ENCODE data around the gene MPIG6B.
A peak's percentile ranks its signal among the peaks of the same experiment; 100 is the strongest.
"Not testable (repeated sequence)": the region's sequence is repeated elsewhere in the genome, so short reads cannot be mapped to it uniquely, and the experiment has no call there.

MPIG6B gene

DNA sequence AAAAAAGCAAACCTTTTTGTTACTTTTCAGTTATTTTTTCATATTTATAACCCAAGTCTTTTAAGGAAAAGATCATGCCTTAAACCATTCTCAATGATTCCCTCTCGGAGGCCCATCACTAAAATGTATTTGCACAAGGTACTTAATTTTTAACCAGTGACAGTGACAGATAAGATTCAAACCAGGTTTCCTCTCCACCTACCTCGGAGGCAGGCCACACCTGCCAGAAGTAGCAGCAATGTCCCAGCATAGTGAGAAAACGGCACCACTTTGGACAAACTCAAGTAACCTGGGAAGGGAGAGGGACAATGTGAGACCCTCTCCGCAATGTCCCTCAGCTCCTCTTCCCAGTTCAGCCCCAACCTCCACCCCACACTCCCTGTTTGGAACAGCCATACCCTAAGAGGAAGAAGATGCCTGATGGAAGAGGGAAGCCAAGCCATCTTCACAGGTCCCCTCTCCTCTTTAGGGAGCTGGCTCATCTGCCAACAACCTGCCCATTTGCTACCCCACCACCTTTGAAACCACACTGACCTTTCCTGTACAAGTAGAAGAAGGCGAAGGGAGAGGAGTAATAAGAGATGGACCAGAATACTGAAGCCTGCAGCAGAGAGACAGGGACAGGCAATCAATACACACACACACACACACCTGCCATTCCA, 22.3 kb upstream of the MPIG6B start:
- H3K4me3 ChIP-seq, result no peak overlapping the region
- H4K20me1 ChIP-seq, result peaks cover 14% of the 10 kb centered on the region
- H3K9ac ChIP-seq, result no peak overlapping the region
- H3K36me3 ChIP-seq, result peaks cover 50% of the 10 kb centered on the region
- H3K27me3 ChIP-seq, result no peaks in the 10 kb centered on the region
- peaks cover 31% of the 10 kb centered on the region for H3K4me1 ChIP-seq
- no peak overlapping the region for H3K27ac ChIP-seq
- peak overlapping the region; percentile 91 for H3K4me2 ChIP-seq
- no peaks in the 10 kb centered on the region for H3K9me3 ChIP-seq
- TF ChIP-seq Cebpa-rat (IDR thresholded peaks at IDR 0.05), result no peak

DNA sequence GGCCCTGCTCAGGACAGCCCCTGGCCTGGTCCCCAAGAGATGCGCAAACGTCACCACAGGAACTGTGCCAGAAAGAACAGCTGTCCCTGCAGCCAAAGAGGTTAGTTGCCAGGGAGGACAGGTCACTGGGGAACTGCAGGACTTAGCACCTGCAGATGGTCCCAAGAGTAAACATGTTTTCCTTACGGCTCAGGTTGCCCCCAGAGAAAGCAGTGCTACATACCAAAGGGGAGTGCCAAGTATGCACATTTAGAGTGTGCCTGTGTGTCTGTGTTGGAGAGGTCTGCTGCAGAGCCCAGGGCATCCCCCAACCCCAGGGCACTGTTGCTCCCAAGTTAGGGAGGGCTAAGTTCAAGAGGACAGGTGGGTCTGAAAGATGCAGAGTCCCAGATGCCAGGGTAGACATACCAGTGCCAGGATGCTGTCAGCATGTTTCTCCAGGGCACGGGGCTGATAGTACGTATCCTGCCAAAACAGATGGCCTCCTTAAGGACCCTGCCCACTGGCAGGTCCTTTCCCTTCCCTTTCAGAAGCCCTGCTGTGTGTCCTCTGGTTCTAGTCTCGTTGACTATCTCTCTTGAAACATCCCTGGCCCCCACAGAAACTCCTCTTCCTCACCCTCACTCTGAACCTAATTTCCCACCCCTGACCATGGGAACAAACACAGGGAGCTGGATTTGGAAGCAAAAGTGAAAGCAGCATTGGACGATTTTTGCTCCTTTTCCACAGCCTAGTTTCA, 21.3 kb upstream of the MPIG6B start:
- Histone ChIP-seq H3K4me3 (peak overlapping the region; percentile 83), H3K27ac (peak overlapping the region; percentile 91), H3K36me3 (peaks cover 40% of the 10 kb centered on the region), H3K9ac (peak overlapping the region; percentile 92), H3K4me2 (peak overlapping the region; percentile 91), H3K9me3 (no peaks in the 10 kb centered on the region), H3K27me3 (no peaks in the 10 kb centered on the region), H3K4me1 (peaks cover 36% of the 10 kb centered on the region), H4K20me1 (peaks cover 12% of the 10 kb centered on the region)
- TF ChIP-seq Cebpa-rat (IDR thresholded peaks at IDR 0.05), result no peak

- H3K4me1 ChIP-seq, result peaks cover 42% of the 10 kb centered on the region
Measured at GRCh38 chr6:31702405-31702818, 20.8 kb upstream of the MPIG6B start.

GRCh38 chr6:31702819-31703716, 20.1 kb upstream of the MPIG6B start, which contains the start of gene ABHD16A:
Gene ABHD16A (minus strand): TSS chr6:31703324. CDS start chr6:31703281, 43 bp downstream.
- peak within 1 kb of the TSS; percentile 91 for H3K27ac ChIP-seq
- peaks cover 45% of the 10 kb centered on the region for H3K4me1 ChIP-seq
- H3K9me3 ChIP-seq, result no peaks in the 10 kb centered on the region
- peak; percentile 100 for TF ChIP-seq Cebpa-rat (IDR thresholded peaks at IDR 0.05)
- H3K9ac ChIP-seq, result peak within 1 kb of the TSS; percentile 92
- H4K20me1 ChIP-seq, result peaks cover 10% of the 10 kb centered on the region
- no peaks in the 10 kb centered on the region for H3K27me3 ChIP-seq
- H3K4me3 ChIP-seq, result peak within 1 kb of the TSS; percentile 83
- H3K36me3 ChIP-seq, result peaks cover 30% of the 10 kb centered on the region
- peak within 1 kb of the TSS; percentile 91 for H3K4me2 ChIP-seq

More at GRCh38 chr6:31702405-31702818, 20.8 kb upstream of the MPIG6B start:
- peak overlapping the region; percentile 91 for H3K27ac ChIP-seq
- peak overlapping the region; percentile 83 for H3K4me3 ChIP-seq
- no peaks in the 10 kb centered on the region for H3K9me3 ChIP-seq
- no peaks in the 10 kb centered on the region for H3K27me3 ChIP-seq
- TF ChIP-seq Cebpa-rat (IDR thresholded peaks at IDR 0.05), result no peak
- H3K36me3 ChIP-seq, result peaks cover 35% of the 10 kb centered on the region
- peaks cover 10% of the 10 kb centered on the region for H4K20me1 ChIP-seq
- peak overlapping the region; percentile 92 for H3K9ac ChIP-seq
- H3K4me2 ChIP-seq, result peak overlapping the region; percentile 91

- H3K27ac ChIP-seq, result no peak overlapping the region
Measured at GRCh38 chr6:31705931-31706330, 17.2 kb upstream of the MPIG6B start.

DNA sequence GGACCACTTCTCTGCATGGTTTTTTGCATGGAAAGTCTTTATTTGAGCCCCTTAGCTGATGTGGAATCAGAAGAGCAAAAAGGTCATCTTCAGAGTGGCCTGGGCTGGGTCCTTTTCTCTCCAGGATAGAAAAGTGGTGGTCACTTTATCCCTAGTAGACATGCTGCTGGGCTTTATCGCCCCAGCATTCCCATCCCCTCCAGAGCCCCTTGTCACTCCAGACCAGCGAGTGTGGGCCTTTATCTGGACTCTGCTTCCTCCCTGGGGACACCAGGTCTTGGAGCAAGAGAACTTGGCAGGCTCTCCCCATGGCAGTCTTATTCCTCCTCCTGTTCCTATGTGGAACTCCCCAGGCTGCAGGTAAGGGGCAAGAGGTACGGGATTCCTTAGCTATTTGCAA, 16.6 kb upstream of the MPIG6B start, which contains the start of gene LY6G6F:
LY6G6F (plus strand) TSS at position 268 of the 400 bp plus-strand sequence; CDS start at position 309, 41 bp downstream.
- H3K4me2 ChIP-seq, result peak within 1 kb of the TSS; percentile 33
- TF ChIP-seq Cebpa-rat (IDR thresholded peaks at IDR 0.05), result no peak
- H3K9me3 ChIP-seq, result no peaks in the 10 kb centered on the region
- no peak within 1 kb of the TSS for H3K4me3 ChIP-seq
- H3K36me3 ChIP-seq, result 0 out of 2 replicates have a peak, but pooled peaks cover under 1% of the 10 kb centered on the region
- H3K27ac ChIP-seq, result no peak within 1 kb of the TSS
- peaks cover 5% of the 10 kb centered on the region for H4K20me1 ChIP-seq
- no peaks in the 10 kb centered on the region for H3K27me3 ChIP-seq
- H3K4me1 ChIP-seq, result peaks cover 62% of the 10 kb centered on the region
- no peak within 1 kb of the TSS for H3K9ac ChIP-seq

More at GRCh38 chr6:31705931-31706330, 17.2 kb upstream of the MPIG6B start:
- no peaks in the 10 kb centered on the region for H3K9me3 ChIP-seq
- H3K9ac ChIP-seq, result no peak overlapping the region
- peaks cover 10% of the 10 kb centered on the region for H4K20me1 ChIP-seq
- H3K4me2 ChIP-seq, result no peak overlapping the region
- no peaks in the 10 kb centered on the region for H3K27me3 ChIP-seq
- peaks cover 62% of the 10 kb centered on the region for H3K4me1 ChIP-seq
- no peak overlapping the region for H3K4me3 ChIP-seq
- peaks cover 7% of the 10 kb centered on the region for H3K36me3 ChIP-seq
- TF ChIP-seq Cebpa-rat (IDR thresholded peaks at IDR 0.05), result no peak

GRCh38 chr6:31707701-31708100, 15.5 kb upstream of the MPIG6B start:
- no peak overlapping the region for H3K27ac ChIP-seq
- H3K4me3 ChIP-seq, result no peak overlapping the region
- H3K4me1 ChIP-seq, result peaks cover 66% of the 10 kb centered on the region
- no peaks in the 10 kb centered on the region for H3K27me3 ChIP-seq
- peak overlapping the region; percentile 33 for H3K4me2 ChIP-seq
- no peaks in the 10 kb centered on the region for H3K9me3 ChIP-seq
- H3K36me3 ChIP-seq, result no peaks in the 10 kb centered on the region
- H4K20me1 ChIP-seq, result no peaks in the 10 kb centered on the region
- H3K9ac ChIP-seq, result no peak overlapping the region
- TF ChIP-seq Cebpa-rat (IDR thresholded peaks at IDR 0.05), result no peak

DNA sequence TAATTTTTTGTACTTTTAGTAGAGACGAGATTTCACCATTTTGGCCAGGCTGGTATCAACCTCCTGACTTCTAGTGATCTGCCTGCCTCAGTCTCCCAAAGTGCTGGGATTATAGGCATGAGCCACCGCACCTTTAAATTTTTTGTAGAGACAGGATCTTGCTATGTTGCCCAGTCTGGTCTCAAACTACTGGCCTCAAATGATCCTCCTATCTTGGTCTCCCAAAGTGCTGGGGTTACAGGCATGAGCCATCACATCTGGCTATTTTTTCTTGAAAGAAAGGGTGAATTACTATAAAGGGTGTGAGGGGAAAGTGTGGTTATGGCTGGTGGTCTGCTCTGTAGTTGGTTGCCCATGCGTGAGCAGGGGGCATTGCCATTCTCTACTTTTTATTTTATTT, 14.9 kb upstream of the MPIG6B start:
- Histone ChIP-seq H3K9me3 (no peaks in the 10 kb centered on the region), H4K20me1 (no peaks in the 10 kb centered on the region), H3K36me3 (no peaks in the 10 kb centered on the region), H3K27ac (no peak overlapping the region; the same call in 1 of the 2 replicates), H3K4me3 (no peak overlapping the region), H3K4me2 (peak overlapping the region; percentile 33), H3K9ac (no peak overlapping the region), H3K27me3 (no peaks in the 10 kb centered on the region), H3K4me1 (peaks cover 70% of the 10 kb centered on the region)
- no peak for TF ChIP-seq Cebpa-rat (IDR thresholded peaks at IDR 0.05)

DNA sequence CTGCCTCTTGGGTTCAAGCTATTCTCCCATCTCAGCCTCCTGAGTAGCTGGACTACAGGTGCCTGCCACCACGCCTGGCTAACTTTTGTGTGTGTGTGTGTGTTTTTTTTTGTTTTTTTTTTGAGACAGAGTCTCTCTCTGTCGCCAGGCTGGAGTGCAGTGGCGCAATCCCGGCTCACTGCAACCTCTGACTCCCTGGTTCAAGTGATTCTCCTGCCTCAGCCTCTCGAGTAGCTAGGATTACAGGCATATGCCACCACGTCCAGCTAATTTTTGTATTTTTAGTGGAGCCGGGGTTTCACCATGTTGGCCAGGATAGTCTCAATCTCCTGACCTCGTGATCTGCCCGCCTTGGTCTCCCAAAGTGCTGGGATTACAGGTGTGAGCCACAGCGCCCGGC, 14.0 kb upstream of the MPIG6B start:
- H3K4me1 ChIP-seq, result peaks cover 71% of the 10 kb centered on the region
- not testable (repeated sequence) for H3K27me3 ChIP-seq, H3K9ac ChIP-seq

More for the DNA sequence above, 14.0 kb upstream of the MPIG6B start:
- not testable (repeated sequence) for H3K4me2 ChIP-seq, H3K27ac ChIP-seq, H3K36me3 ChIP-seq, H3K9me3 ChIP-seq, H4K20me1 ChIP-seq, H3K4me3 ChIP-seq
